ENCODE data around the gene TRIO.
A peak's percentile ranks its signal among the peaks of the same experiment; 100 is the strongest.

Gene TRIO

GRCh38 chr5:14440582-14441431 is 297.7 kb downstream of the TRIO start:
- peak; percentile 98 for DNase-seq (ENCODE audit: low read depth)
- peak overlapping the region; percentile 71 for H3K4me3 ChIP-seq (ENCODE audit: low read length)
- no peak; the same call in 1 of the 2 replicates for TF ChIP-seq CTCF (conservative IDR thresholded peaks at IDR 0.05; ENCODE audit: low read length)

GRCh38 chr5:14441641-14442040 is 298.5 kb downstream of the TRIO start:
- peak overlapping the region; percentile 71 for H3K4me3 ChIP-seq (ENCODE audit: low read length)
- TF ChIP-seq CTCF (conservative IDR thresholded peaks at IDR 0.05; ENCODE audit: low read length) = no peak
- no peak for DNase-seq (ENCODE audit: low read depth)

GRCh38 chr5:14442536-14442935 is 299.4 kb downstream of the TRIO start:
- TF ChIP-seq CTCF (conservative IDR thresholded peaks at IDR 0.05; ENCODE audit: low read length) = no peak
- DNase-seq (ENCODE audit: low read depth) = no peak
- peak overlapping the region; percentile 71 for H3K4me3 ChIP-seq (ENCODE audit: low read length)

GRCh38 chr5:14443671-14444093 is 300.5 kb downstream of the TRIO start:
- TF ChIP-seq CTCF (conservative IDR thresholded peaks at IDR 0.05; ENCODE audit: low read length) = no peak
- no peak overlapping the region for H3K4me3 ChIP-seq (ENCODE audit: low read length)
- no peak for DNase-seq (ENCODE audit: low read depth)

GRCh38 chr5:14444161-14444560 is 301.0 kb downstream of the TRIO start:
- TF ChIP-seq CTCF (conservative IDR thresholded peaks at IDR 0.05; ENCODE audit: low read length) = no peak
- H3K4me3 ChIP-seq (ENCODE audit: low read length) = no peak overlapping the region
- DNase-seq (ENCODE audit: low read depth) = no peak

GRCh38 chr5:14445013-14445412 is 301.9 kb downstream of the TRIO start:
- H3K4me3 ChIP-seq (ENCODE audit: low read length) = no peak overlapping the region
- TF ChIP-seq CTCF (conservative IDR thresholded peaks at IDR 0.05; ENCODE audit: low read length) = no peak
- DNase-seq (ENCODE audit: low read depth) = peak; percentile 55
